WTC11 (cell line): ENCODE data around the gene MAP1LC3B. TPM values are rescaled to one million over a fixed set of nuclear protein-coding genes. Genes with fewer than 3 reads are reported as not detected.

Source experiments
- ATAC-seq: fragments of 200-7000 bp; cut with Tn5 transposase; 2 replicates; pipeline ENCODE4 v1.10.0; 2021; ENCODE audit warnings: mild to moderate bottlenecking, moderate library complexity
- CTCF ChIA-PET: fragments of 300-600 bp; sonication (Branson Sonifier 250); formaldehyde crosslinking; loops from one replicate; lab custom pipeline; 2021; ENCODE audit warnings: antibody characterized with exemption; lab: Charles Lee
- POLR2A ChIA-PET: fragments of 350-600 bp; sonication (Branson Sonifier 250); formaldehyde crosslinking; loops from one replicate; lab custom pipeline; 2021; ENCODE audit warnings: antibody characterized with exemption; lab: Charles Lee
- DNase-seq: peaks from one replicate; pipeline ENCODE4 v3.0.0; 2021; ENCODE audit warnings: low spot score
- H3K27ac Mint-ChIP-seq: 2 replicates; pipeline ENCODE4 v1.8.0; 2021; ENCODE audit warnings: mixed read lengths
- H3K27me3 Mint-ChIP-seq: 2 replicates; pipeline ENCODE4 v1.8.0; 2021; ENCODE audit warnings: low read depth, mild to moderate bottlenecking, moderate library complexity, mixed read lengths
- H3K36me3 Mint-ChIP-seq: 2 replicates; pipeline ENCODE4 v1.8.0; 2021; ENCODE audit warnings: mixed read lengths
- H3K4me1 Mint-ChIP-seq: 2 replicates; pipeline ENCODE4 v1.8.0; 2022; ENCODE audit warnings: mixed read lengths
- H3K4me3 Mint-ChIP-seq: 2 replicates; pipeline ENCODE4 v1.8.0; 2021; ENCODE audit warnings: mild to moderate bottlenecking, moderate library complexity, mixed read lengths
- H3K9me3 Mint-ChIP-seq: 2 replicates; pipeline ENCODE4 v1.8.0; 2021; ENCODE audit warnings: mixed read lengths
- AFF4 ChIP-seq: sonication (generic); formaldehyde crosslinking; IDR thresholded peaks from 2 replicates; pipeline ENCODE4 v1.8.1; 2023; ENCODE audit warnings: mild to moderate bottlenecking, missing genetic modification reagents, borderline replicate concordance
- E2F5 ChIP-seq: sonication (generic); formaldehyde crosslinking; IDR thresholded peaks from 2 replicates; pipeline ENCODE4 v1.8.1; 2022; ENCODE audit warnings: mild to moderate bottlenecking, moderate library complexity, missing genetic modification reagents
- FOXK1 ChIP-seq: sonication (generic); formaldehyde crosslinking; IDR thresholded peaks from 2 replicates; pipeline ENCODE4 v1.8.0; 2022; ENCODE audit warnings: mild to moderate bottlenecking, moderate library complexity, missing genetic modification reagents
- HMGXB4 ChIP-seq: sonication (generic); formaldehyde crosslinking; IDR thresholded peaks from 2 replicates; pipeline ENCODE4 v1.8.1; 2023; ENCODE audit warnings: mild to moderate bottlenecking, moderate library complexity, missing genetic modification reagents
- IRF1 ChIP-seq: sonication (generic); formaldehyde crosslinking; IDR thresholded peaks from 2 replicates; pipeline ENCODE4 v1.8.0; 2023; ENCODE audit warnings: missing genetic modification reagents
- PRDM15 ChIP-seq: sonication (generic); formaldehyde crosslinking; IDR thresholded peaks from 2 replicates; pipeline ENCODE4 v1.8.0; 2022; ENCODE audit warnings: missing genetic modification reagents
- PREB ChIP-seq: sonication (generic); formaldehyde crosslinking; IDR thresholded peaks from 2 replicates; pipeline ENCODE4 v1.8.1; 2022; ENCODE audit warnings: mild to moderate bottlenecking, missing genetic modification reagents, moderate library complexity, borderline replicate concordance
- PRRX2 ChIP-seq: fragments of 250-450 bp; sonication (Bioruptor Pico); IDR thresholded peaks from 2 replicates; pipeline ENCODE4 v1.8.0; 2021; ENCODE audit warnings: mild to moderate bottlenecking
- RELA ChIP-seq: sonication (generic); formaldehyde crosslinking; IDR thresholded peaks from 2 replicates; pipeline ENCODE4 v1.8.1; 2022; ENCODE audit warnings: missing genetic modification reagents, mild to moderate bottlenecking, borderline replicate concordance
- SMAD3 ChIP-seq: sonication (generic); formaldehyde crosslinking; IDR thresholded peaks from 2 replicates; pipeline ENCODE4 v1.8.0; 2022; ENCODE audit warnings: missing genetic modification reagents, mild to moderate bottlenecking, borderline replicate concordance
- SP1 ChIP-seq: sonication (generic); formaldehyde crosslinking; conservative IDR thresholded peaks from 2 replicates; pipeline ENCODE4 v1.8.1; 2022; ENCODE audit warnings: missing genetic modification reagents
- TCF7 ChIP-seq: sonication (generic); formaldehyde crosslinking; IDR thresholded peaks from 2 replicates; pipeline ENCODE4 v1.8.0; 2022; ENCODE audit warnings: mild to moderate bottlenecking, low read depth, missing genetic modification reagents, moderate library complexity
- USF1 ChIP-seq: sonication (generic); formaldehyde crosslinking; IDR thresholded peaks from 2 replicates; pipeline ENCODE4 v1.8.0; 2022; ENCODE audit warnings: mild to moderate bottlenecking, missing genetic modification reagents
- ZNF138 ChIP-seq: sonication (generic); formaldehyde crosslinking; conservative IDR thresholded peaks from 2 replicates; pipeline ENCODE4 v1.8.1; 2022; ENCODE audit warnings: mild to moderate bottlenecking, moderate library complexity, missing genetic modification reagents
- ZNF219 ChIP-seq: sonication (generic); formaldehyde crosslinking; IDR thresholded peaks from 2 replicates; pipeline ENCODE4 v1.8.0; 2023; ENCODE audit warnings: missing genetic modification reagents, mild to moderate bottlenecking, borderline replicate concordance
- ZNF532 ChIP-seq: fragments of 250-450 bp; sonication (Bioruptor Pico); IDR thresholded peaks from 2 replicates; pipeline ENCODE4 v1.9.0; 2021; ENCODE audit warnings: mild to moderate bottlenecking, borderline replicate concordance
- total RNA-seq: library from RNA; stranded (reverse); gene quantifications from 3 replicates; pipeline ENCODE4 v1.2.3, GENCODE V29; 2021

Gene MAP1LC3B
- total RNA-seq, 1 experiment from 2014 or later: 46.9 TPM

GRCh38 chr16:87380403-87380802 lies 11.7 kb upstream of the MAP1LC3B start (continued):
- TF ChIP-seq ZNF532 (no peak), ZNF138 (CRISPR knock-in tag) (no peak), RELA (CRISPR knock-in tag) (no peak), USF1 (CRISPR knock-in tag) (no peak), HMGXB4 (CRISPR knock-in tag) (no peak), E2F5 (CRISPR knock-in tag) (no peak), PRRX2 (CRISPR knock-in tag) (no peak)
- TF ChIP-seq, all 79 proteins: peak for 0

- DNase-seq (no peak), ATAC-seq (no peak)
- Mint-ChIP-seq H3K4me1 (peaks cover 19% of the 10 kb centered on the region), H3K27me3 (no peaks in the 10 kb centered on the region), H3K9me3 (peaks cover 5% of the 10 kb centered on the region), H3K27ac (no peak overlapping the region; the same call in 1 of the 2 replicates), H3K36me3 (peaks cover 10% of the 10 kb centered on the region), H3K4me3 (peak overlapping the region; percentile 37)
- ChIA-PET CTCF (interaction anchor here (0.7 kb wide), 1 partner anchor 16 kb away, joined by 4 read pairs; no protein-coding TSS in a partner anchor), POLR2A (no interaction called here)
- TF ChIP-seq SMAD3 (no peak), IRF1 (no peak), ZNF219 (CRISPR knock-in tag) (no peak), AFF4 (CRISPR knock-in tag) (no peak), PRDM15 (CRISPR knock-in tag) (no peak), TCF7 (no peak), SP1 (CRISPR knock-in tag) (no peak), PREB (CRISPR knock-in tag) (no peak), FOXK1 (CRISPR knock-in tag) (no peak)
Observed at GRCh38 chr16:87380881-87381280, 11.3 kb upstream of the MAP1LC3B start.
